Uterus (tissue), 4 donors: Measurements from ENCODE around the gene THAP5. TPM values are rescaled to one million over a fixed set of nuclear protein-coding genes. Genes with fewer than 3 reads are reported as not detected.
A peak's percentile ranks its signal among the peaks of the same experiment; 100 is the strongest.

Experiments
- DNase-seq, 2 donors: peaks; one replicate each; pipeline ENCODE4 v3.0.0-alpha.2; 2019 to 2020
- H3K27ac ChIP-seq, 2 donors: fragments of 200-600 bp; sonication (generic); 1 replicate in 1 of 2; 2 replicates in 1 of 2; pipeline ENCODE4 v1.5.1; 2016 to 2018
- H3K27me3 ChIP-seq, 2 donors: fragments of 200-600 bp; sonication (generic); one replicate each; pipeline ENCODE4 v1.5.1; 2018 to 2019; ENCODE audit warnings: control low read depth in 1 of 2
- H3K36me3 ChIP-seq, 2 donors: fragments of 200-600 bp; sonication (generic); one replicate each; pipeline ENCODE4 v1.5.1; 2019; ENCODE audit warnings: control low read depth in 1 of 2
- H3K4me1 ChIP-seq, 2 donors: fragments of 200-600 bp; sonication (generic); one replicate each; pipeline ENCODE4 v1.5.1; 2018 to 2019; ENCODE audit warnings: control low read depth in 1 of 2
- H3K4me3 ChIP-seq, 2 donors: fragments of 200-600 bp; sonication (generic); 1 replicate in 1 of 2; 2 replicates in 1 of 2; pipeline ENCODE4 v1.5.1; 2018 to 2019; ENCODE audit warnings: mild to moderate bottlenecking in 1 of 2
- H3K9me3 ChIP-seq, 2 donors: fragments of 200-600 bp; sonication (generic); one replicate each; pipeline ENCODE4 v1.5.1; 2019; ENCODE audit warnings: control low read depth in 1 of 2
- POLR2A ChIP-seq, 2 donors: fragments of 450-650 bp; IDR thresholded peaks; one replicate each; pipeline ENCODE4 v1.6.1; 2016; ENCODE audit warnings: antibody characterized with exemption in 2 of 2, mild to moderate bottlenecking in 1 of 2, moderate library complexity in 1 of 2
- intact Hi-C: fragments of 100-400 bp; cut with DNase I; formaldehyde crosslinking; loops from one replicate; pipeline ENCODE4 v1.15.1; 2023; ENCODE audit warnings: low total_unique reads
- total RNA-seq, 4 donors: library from RNA; depleted of rRNA in 3 of 4; stranded (reverse); fragments of >200 nt in 3 of 4; gene quantifications; one replicate each; pipeline versions ENCODE4 v1.1.0 to v1.2.4, GENCODE V29; 2014 to 2023
- TF ChIP-seq, protein P1 (sequence below), 4 experiments: fragments of 200-600 bp in 2 of 4; fragments of 450-650 bp in 2 of 4; sonication (generic) in 2 of 4; IDR thresholded peaks; one replicate each; pipeline ENCODE4 v1.5.1; 2016 to 2019; ENCODE audit warnings: antibody characterized with exemption in 4 of 4, mild to moderate bottlenecking in 2 of 4, moderate library complexity in 1 of 4
- donor health status: DM: yes; HTN: yes; CAD: no.

THAP5 gene, protein sequence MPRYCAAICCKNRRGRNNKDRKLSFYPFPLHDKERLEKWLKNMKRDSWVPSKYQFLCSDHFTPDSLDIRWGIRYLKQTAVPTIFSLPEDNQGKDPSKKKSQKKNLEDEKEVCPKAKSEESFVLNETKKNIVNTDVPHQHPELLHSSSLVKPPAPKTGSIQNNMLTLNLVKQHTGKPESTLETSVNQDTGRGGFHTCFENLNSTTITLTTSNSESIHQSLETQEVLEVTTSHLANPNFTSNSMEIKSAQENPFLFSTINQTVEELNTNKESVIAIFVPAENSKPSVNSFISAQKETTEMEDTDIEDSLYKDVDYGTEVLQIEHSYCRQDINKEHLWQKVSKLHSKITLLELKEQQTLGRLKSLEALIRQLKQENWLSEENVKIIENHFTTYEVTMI
- 10 to 100 TPM; 21.0 to 55.6 (median 45.6) TPM for total RNA-seq

DNA sequence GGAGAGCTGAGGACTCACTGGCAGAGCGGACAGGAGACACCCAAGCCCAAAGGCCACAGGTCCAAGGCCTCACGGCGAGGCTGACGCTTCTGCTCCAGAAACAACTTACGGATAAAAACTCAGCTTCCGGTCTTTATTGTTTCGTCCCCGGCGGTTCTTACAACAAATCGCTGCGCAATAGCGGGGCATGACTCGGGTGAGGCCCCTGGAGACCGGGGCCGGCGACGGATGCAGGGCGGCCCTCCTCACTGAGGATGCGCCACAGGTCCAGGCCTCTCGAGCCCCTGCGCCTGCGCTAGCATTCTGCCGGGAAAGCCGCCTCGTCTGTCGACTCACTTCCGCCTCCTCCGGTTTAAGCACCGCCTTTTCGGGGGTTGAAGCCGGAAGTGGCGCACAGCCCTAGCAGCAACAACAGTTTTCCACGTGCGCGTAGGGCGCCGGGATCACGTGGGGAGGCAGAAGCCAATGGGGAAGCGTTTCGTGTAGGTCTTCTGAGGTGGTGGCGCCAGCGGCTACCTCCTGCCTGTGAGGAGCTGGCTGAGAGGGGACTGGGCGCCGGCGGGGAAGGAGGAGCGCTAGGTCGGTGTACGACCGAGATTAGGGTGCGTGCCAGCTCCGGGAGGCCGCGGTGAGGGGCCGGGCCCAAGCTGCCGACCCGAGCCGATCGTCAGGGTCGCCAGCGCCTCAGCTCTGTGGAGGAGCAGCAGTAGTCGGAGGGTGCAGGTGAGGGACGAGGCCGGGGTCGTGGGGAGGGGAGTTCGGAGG is at the start of gene THAP5, which contains the start of gene DNAJB9:
Gene THAP5, minus strand, starts transcription at position 326 of the 765 bp plus-strand sequence. Its CDS starts 137 bp downstream, at position 189.
Gene DNAJB9, plus strand, starts transcription at position 494 of the 765 bp plus-strand sequence. CDS start 1,853 bp downstream, outside the sequence.
- no peaks in the 10 kb centered on the region for H3K27me3 ChIP-seq
- peak within 1 kb of the TSS; percentile 91 to 92 for H3K27ac ChIP-seq
- peaks cover 0 to 5% of the 10 kb centered on the region in 2 donors for H3K9me3 ChIP-seq
- H3K4me1 ChIP-seq: no peaks in the 10 kb centered on the region
- intact Hi-C loops: no loop called here
- H3K4me3 ChIP-seq: peak within 1 kb of the TSS; percentile 81 to 98
- peaks cover 0 to 2% of the 10 kb centered on the region in 2 donors for H3K36me3 ChIP-seq
- TF ChIP-seq, protein P1, sequence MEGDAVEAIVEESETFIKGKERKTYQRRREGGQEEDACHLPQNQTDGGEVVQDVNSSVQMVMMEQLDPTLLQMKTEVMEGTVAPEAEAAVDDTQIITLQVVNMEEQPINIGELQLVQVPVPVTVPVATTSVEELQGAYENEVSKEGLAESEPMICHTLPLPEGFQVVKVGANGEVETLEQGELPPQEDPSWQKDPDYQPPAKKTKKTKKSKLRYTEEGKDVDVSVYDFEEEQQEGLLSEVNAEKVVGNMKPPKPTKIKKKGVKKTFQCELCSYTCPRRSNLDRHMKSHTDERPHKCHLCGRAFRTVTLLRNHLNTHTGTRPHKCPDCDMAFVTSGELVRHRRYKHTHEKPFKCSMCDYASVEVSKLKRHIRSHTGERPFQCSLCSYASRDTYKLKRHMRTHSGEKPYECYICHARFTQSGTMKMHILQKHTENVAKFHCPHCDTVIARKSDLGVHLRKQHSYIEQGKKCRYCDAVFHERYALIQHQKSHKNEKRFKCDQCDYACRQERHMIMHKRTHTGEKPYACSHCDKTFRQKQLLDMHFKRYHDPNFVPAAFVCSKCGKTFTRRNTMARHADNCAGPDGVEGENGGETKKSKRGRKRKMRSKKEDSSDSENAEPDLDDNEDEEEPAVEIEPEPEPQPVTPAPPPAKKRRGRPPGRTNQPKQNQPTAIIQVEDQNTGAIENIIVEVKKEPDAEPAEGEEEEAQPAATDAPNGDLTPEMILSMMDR (IDR thresholded peaks at IDR 0.05): peak in 1 of 4 experiments; percentile 18
- TF ChIP-seq POLR2A (IDR thresholded peaks at IDR 0.05): peak; percentile 93 to 94
- DNase-seq: peak; percentile 99

DNA sequence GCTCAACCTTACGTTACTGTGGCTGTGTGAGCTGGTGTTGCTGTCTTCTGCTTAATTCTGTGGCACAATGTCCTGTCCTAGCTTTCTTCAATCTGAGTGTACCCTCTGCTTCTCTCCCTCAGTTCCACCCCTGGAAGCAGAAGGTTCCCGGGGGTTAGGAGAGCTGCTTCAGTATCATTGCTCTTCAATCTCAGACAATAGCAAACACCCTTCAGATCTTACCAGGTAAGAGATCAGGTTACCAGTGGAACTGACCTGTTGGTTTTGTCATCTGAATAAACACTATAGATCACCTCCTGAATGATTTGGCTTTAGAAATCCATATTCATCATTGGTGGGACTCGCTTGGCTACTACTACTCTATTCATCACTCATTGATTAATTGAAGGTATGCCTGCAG is 48.5 kb upstream of the THAP5 start:
- Histone ChIP-seq H3K36me3 (no peaks in the 10 kb centered on the region), H3K4me3 (no peak overlapping the region), H3K27ac (no peak overlapping the region), H3K9me3 (no peaks in the 10 kb centered on the region), H3K4me1 (no peaks in the 10 kb centered on the region), H3K27me3 (no peaks in the 10 kb centered on the region)
- TF ChIP-seq, protein P1 (IDR thresholded peaks at IDR 0.05): no peak
- TF ChIP-seq POLR2A (IDR thresholded peaks at IDR 0.05): no peak
- intact Hi-C loops: no loop called here
- DNase-seq: no peak

DNA sequence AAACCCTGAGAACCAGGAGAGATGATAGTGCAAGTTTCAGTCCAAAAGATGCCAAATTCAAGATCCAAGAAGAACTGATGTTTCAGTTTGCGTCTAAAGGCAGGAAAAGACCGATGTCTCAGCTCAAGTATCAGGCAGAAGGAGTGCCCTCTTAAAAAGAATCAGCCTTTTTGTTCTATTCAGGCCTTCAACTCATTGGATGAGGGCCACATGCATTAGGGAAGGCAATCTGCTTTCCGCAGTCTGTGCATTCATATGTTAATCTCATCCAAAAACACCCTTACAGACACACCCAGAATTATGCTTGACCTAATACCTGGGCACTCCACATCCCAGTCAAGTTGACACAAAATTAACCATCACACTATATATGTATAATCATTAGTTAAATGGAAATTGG is 45.4 kb upstream of the THAP5 start:
- Histone ChIP-seq H3K36me3 (no peaks in the 10 kb centered on the region), H3K4me1 (no peaks in the 10 kb centered on the region), H3K4me3 (no peak overlapping the region), H3K27me3 (no peaks in the 10 kb centered on the region), H3K9me3 (no peaks in the 10 kb centered on the region), H3K27ac (no peak overlapping the region)
- TF ChIP-seq, protein P1 (IDR thresholded peaks at IDR 0.05): no peak
- TF ChIP-seq POLR2A (IDR thresholded peaks at IDR 0.05): no peak
- no peak for DNase-seq
- intact Hi-C loops: no loop called here

DNA sequence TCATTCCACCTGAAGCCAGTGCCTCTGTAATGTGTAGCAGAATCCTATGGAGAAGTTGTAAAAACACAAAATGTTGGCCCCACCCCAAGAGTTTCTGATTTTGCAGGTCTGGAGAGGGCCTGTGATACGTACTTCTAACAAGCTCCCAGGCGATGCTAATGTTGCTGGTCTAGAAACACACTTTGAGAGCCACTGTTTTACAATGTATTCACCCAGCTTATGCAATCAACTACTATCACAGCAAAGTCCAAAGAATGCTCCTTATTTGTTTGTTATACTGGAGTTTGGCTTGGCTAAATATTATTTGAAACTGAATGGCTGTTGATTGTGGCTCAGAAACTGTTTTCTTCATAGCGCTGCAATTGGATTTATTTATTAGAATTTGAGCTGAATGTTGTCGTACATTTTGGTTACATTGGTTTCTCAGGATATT is 44.5 kb upstream of the THAP5 start:
- Histone ChIP-seq H3K4me3 (no peak overlapping the region), H3K27ac (no peak overlapping the region), H3K9me3 (no peaks in the 10 kb centered on the region), H3K4me1 (no peaks in the 10 kb centered on the region), H3K36me3 (no peaks in the 10 kb centered on the region), H3K27me3 (no peaks in the 10 kb centered on the region)
- no peak for DNase-seq
- intact Hi-C loops: no loop called here
- TF ChIP-seq, protein P1 (IDR thresholded peaks at IDR 0.05): no peak
- TF ChIP-seq POLR2A (IDR thresholded peaks at IDR 0.05): no peak
